OCI-LY3 (cell line): ENCODE measurements around the gene INTS1.

Experiments used
- H2AFZ ChIP-seq: fragments of 200-600, 300-600 bp; shearing (Covaris generic); 2 replicates; pipeline ENCODE4 v1.6.0; 2014; ENCODE audit warnings: antibody characterized with exemption, low read depth, low read length
- H3K27ac ChIP-seq: fragments of 200-600, 300-600 bp; sonication (generic); 2 replicates; pipeline ENCODE4 v1.5.1; 2014; ENCODE audit warnings: mild to moderate bottlenecking, low read length, moderate library complexity, mixed read lengths
- H3K27me3 ChIP-seq: fragments of 200-600, 300-600 bp; sonication (generic); 2 replicates; pipeline ENCODE4 v1.6.1; 2014; ENCODE audit warnings: low read depth, low read length, mixed read lengths
- H3K36me3 ChIP-seq: fragments of 200-600, 300-600 bp; sonication (generic); replicated peaks from 2 replicates; pipeline ENCODE3; 2014; ENCODE audit warnings: low read depth, low read length, mixed read lengths
- H3K4me1 ChIP-seq: fragments of 300-600, 200-600 bp; sonication (generic); 2 replicates; pipeline ENCODE4 v1.6.1; 2014; ENCODE audit warnings: low read length, mixed read lengths
- H3K4me2 ChIP-seq: fragments of 200-600, 300-600 bp; sonication (generic); 2 replicates; pipeline ENCODE4 v1.6.1; 2014; ENCODE audit warnings: low read length, mixed read lengths
- H3K4me3 ChIP-seq: fragments of 300-600, 200-600 bp; sonication (generic); 2 replicates; pipeline ENCODE4 v1.5.1; 2014; ENCODE audit warnings: antibody characterized with exemption, mild to moderate bottlenecking, low read length, moderate library complexity
- H3K79me2 ChIP-seq: fragments of 300-600, 200-600 bp; shearing (Covaris generic); 2 replicates; pipeline ENCODE4 v1.6.1; 2014; ENCODE audit warnings: mild to moderate bottlenecking, low read length, mixed read lengths
- H3K9ac ChIP-seq: fragments of 300-600, 200-600 bp; shearing (Covaris generic); 2 replicates; pipeline ENCODE4 v1.6.0; 2014; ENCODE audit warnings: mild to moderate bottlenecking, low read length, moderate library complexity
- H3K9me3 ChIP-seq: fragments of 200-600, 300-600 bp; shearing (Covaris generic); 2 replicates; pipeline ENCODE4 v1.6.1; 2014; ENCODE audit warnings: low read length, mixed read lengths; ENCODE audit not compliant: insufficient read depth
- H4K20me1 ChIP-seq: fragments of 200-600, 300-600 bp; sonication (generic); 2 replicates; pipeline ENCODE4 v1.6.1; 2016; ENCODE audit warnings: low read length, mixed read lengths; ENCODE audit not compliant: insufficient read depth
- EZH2phosphoT487 ChIP-seq: fragments of 200-600 bp; shearing (Covaris generic); IDR thresholded peaks from 2 replicates; pipeline ENCODE4 v1.6.1; 2018; ENCODE audit warnings: antibody characterized with exemption, mixed run types, low read depth
- TF ChIP-seq, protein P1 (sequence below): fragments of 200-600, 300-600 bp; sonication (generic); IDR thresholded peaks from 2 replicates; pipeline ENCODE4 v1.5.1; 2014; ENCODE audit warnings: antibody characterized with exemption, low read length, low read depth

The INTS1 gene

DNA sequence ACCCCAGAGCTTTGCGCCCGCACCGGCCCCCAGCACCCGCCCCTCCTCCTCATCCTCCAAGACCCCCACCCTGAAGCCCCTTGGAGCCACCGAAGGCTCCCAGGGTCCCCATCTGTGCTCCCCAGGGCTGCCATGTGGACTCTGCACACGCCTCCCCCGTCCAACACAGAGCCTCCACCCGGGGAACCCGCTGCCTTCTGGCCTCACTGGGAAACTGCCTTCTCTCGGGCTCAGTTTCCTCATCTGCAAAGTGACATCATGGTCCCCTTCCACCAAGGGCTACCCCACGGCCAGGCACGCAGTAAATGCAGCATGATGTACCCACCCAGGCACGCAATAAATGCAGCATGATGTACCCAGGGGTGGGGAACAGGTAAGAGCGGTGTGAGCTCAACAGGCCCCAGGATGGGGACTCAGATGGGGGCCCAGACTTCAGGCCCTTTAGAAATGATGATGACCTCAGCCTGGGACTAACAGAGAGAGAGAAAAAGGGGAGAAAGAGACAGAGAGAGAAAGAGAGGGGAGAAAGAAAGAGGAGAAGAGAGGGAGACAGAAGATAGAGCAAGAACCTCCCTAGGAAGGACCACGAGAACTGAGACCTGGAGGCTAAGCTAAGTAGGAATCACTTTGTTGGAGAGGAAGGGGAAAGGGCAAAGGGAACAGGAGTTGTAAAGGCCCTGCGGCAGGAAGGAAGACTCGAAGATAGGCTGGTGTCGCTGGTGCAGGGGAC, 42.4 kb downstream of the INTS1 start:
- Histone ChIP-seq H3K79me2 (no peaks in the 10 kb centered on the region), H2AFZ (no peak overlapping the region), H3K4me1 (no peaks in the 10 kb centered on the region), H3K4me3 (no peak overlapping the region), H3K4me2 (no peak overlapping the region), H4K20me1 (no peaks in the 10 kb centered on the region), H3K27ac (no peak overlapping the region), H3K9ac (no peak overlapping the region), H3K27me3 (no peaks in the 10 kb centered on the region), H3K36me3 (no peaks in the 10 kb centered on the region), H3K9me3 (no peaks in the 10 kb centered on the region)
- TF ChIP-seq, protein P1, sequence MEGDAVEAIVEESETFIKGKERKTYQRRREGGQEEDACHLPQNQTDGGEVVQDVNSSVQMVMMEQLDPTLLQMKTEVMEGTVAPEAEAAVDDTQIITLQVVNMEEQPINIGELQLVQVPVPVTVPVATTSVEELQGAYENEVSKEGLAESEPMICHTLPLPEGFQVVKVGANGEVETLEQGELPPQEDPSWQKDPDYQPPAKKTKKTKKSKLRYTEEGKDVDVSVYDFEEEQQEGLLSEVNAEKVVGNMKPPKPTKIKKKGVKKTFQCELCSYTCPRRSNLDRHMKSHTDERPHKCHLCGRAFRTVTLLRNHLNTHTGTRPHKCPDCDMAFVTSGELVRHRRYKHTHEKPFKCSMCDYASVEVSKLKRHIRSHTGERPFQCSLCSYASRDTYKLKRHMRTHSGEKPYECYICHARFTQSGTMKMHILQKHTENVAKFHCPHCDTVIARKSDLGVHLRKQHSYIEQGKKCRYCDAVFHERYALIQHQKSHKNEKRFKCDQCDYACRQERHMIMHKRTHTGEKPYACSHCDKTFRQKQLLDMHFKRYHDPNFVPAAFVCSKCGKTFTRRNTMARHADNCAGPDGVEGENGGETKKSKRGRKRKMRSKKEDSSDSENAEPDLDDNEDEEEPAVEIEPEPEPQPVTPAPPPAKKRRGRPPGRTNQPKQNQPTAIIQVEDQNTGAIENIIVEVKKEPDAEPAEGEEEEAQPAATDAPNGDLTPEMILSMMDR, result no peak
- TF ChIP-seq EZH2phosphoT487, result no peak

DNA sequence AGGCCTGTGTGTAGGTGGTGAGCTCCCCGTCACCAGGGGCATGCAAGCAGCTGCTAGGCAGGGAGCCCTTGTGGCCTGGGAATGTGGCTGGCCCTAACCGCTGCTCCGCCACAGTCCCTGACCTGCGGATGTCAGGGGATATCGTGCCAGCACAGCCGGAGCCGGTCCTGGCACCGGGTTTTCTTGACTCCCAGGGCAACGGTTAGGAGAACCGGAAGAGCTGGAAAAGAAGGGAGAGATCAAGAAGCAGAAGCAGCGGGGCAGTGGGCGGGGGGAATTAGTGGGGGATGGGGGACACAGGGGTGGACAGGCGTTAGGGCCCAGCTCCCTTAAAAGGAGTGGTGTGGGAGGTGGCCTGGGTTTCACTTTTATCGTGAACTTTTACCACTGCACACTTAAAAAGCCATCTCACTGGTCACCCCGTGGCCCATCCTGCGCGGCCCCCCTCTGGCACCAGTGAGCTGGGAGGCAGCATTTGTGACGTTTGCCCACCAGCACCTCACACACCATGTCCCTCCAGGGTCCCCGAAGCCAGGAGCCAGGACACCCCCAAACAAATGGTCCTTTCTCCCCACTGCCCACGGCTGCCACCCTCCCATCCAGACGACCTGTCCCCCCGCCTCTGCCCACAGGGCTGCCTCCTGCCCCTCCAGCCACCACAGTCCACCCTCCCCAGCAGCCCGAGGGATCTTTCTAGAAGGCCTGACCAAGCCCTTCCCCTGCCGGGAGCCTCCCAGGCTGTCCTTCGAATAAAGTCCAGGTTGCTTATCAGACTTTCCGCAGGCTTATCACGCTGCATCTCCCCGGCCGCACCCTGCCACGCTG, 43.2 kb downstream of the INTS1 start:
- no peaks in the 10 kb centered on the region for H4K20me1 ChIP-seq
- H3K4me1 ChIP-seq, result no peaks in the 10 kb centered on the region
- no peaks in the 10 kb centered on the region for H3K27me3 ChIP-seq
- no peak for TF ChIP-seq EZH2phosphoT487
- TF ChIP-seq, protein P1, result no peak
- no peaks in the 10 kb centered on the region for H3K36me3 ChIP-seq
- no peak overlapping the region for H3K27ac ChIP-seq
- no peaks in the 10 kb centered on the region for H3K79me2 ChIP-seq
- H3K9me3 ChIP-seq, result no peaks in the 10 kb centered on the region
- H3K4me3 ChIP-seq, result no peak overlapping the region
- no peak overlapping the region for H3K4me2 ChIP-seq
- H2AFZ ChIP-seq, result no peak overlapping the region
- H3K9ac ChIP-seq, result no peak overlapping the region

DNA sequence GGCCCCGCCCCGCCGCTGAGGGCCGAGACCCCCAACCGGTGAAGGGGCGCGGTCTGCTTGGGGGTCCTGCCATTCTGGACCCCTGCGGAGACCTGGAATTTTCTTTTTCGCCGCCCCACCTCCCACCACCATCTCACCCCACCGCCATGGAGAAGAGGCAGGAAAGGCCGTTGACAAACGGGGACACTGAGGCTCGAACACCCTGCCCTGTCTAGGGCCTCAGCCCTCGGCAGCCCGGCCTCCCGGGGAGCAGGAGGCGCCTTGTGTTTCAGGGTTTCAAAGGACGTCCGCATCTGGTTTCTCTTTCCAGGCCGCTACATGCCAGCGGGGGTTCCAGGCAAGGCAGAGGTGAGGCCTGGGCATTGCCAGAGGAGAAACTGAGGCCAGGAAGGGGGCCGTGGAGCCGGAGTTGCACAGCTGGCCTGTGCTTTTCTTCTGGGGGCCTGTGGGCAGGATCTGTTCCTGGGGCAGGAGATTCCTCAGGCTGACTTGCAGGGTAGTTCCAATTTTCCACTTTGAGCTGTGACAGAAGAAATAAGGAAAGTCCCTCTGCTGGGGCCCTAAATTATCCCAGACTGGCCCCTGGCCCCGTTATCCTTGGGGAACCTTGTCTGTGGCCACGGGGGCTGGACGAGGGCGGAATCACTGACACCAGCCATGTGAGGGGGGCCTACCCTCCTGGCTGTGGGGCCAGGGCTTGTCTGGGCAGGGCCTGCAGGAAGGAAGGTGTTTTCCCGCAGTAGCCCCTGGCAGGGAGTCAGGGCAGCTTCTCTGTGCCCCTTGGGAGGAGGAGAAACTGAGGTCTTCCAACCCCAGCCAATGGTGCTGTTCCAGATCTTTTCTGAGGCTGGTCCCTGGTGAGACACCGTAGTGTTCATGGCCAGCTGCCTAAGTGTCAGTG, 44.0 kb downstream of the INTS1 start:
- H3K36me3 ChIP-seq, result no peaks in the 10 kb centered on the region
- H4K20me1 ChIP-seq, result no peaks in the 10 kb centered on the region
- H3K27me3 ChIP-seq, result no peaks in the 10 kb centered on the region
- H3K9ac ChIP-seq, result no peak overlapping the region
- H3K9me3 ChIP-seq, result no peaks in the 10 kb centered on the region
- no peak overlapping the region for H3K4me3 ChIP-seq
- no peaks in the 10 kb centered on the region for H3K4me1 ChIP-seq
- H3K4me2 ChIP-seq, result no peak overlapping the region
- H3K27ac ChIP-seq, result no peak overlapping the region
- H2AFZ ChIP-seq, result no peak overlapping the region
- no peaks in the 10 kb centered on the region for H3K79me2 ChIP-seq
- TF ChIP-seq, protein P1, result no peak
- no peak for TF ChIP-seq EZH2phosphoT487
